ENCODE data around the gene OR4K14.
"Not testable (repeated sequence)": the region's sequence is repeated elsewhere in the genome, so short reads cannot be mapped to it uniquely, and the experiment has no call there.

Gene OR4K14

DNA sequence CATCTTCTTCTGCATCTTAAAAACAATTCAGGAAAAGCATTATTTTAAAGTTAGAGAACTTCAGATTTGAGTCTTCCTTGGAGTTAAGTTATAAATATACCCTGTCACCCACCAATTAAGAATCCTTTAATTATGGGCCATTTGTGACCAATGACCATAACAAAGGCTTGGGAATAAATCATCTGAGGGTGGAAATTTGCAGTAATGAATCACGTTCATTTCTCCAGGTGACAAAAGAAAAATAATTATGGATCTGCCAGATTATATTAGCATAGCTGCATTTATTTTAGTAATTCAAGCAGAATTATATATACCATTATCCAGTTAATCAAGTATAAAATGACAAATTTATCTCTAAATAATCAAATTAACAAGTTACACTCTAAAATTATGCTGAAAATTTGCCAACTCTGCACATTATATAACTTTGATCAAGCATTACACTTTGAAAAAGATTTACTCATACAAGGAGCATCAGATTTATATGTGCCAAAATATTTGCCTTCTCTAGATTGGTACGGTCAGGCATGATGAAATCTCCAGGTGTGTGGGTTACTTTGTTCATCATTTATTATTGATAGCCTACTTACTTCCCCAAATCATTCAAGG is at the start of gene OR4K14:
OR4K14 (minus strand) TSS at position 51 of the 609 bp plus-strand sequence. CDS start 4,114 bp downstream, outside the sequence.
- no peak for DNase-seq (ENCODE audit: low read depth in 2 of 2)

- no peak for DNase-seq (ENCODE audit: low read depth in 2 of 2)
Observed at GRCh38 chr14:20059745-20060144, 40.6 kb upstream of the OR4K14 start, which contains the start of gene OR4L1. OR4L1 (plus strand) TSS chr14:20060045; CDS start chr14:20060045, 0 bp downstream.

DNA sequence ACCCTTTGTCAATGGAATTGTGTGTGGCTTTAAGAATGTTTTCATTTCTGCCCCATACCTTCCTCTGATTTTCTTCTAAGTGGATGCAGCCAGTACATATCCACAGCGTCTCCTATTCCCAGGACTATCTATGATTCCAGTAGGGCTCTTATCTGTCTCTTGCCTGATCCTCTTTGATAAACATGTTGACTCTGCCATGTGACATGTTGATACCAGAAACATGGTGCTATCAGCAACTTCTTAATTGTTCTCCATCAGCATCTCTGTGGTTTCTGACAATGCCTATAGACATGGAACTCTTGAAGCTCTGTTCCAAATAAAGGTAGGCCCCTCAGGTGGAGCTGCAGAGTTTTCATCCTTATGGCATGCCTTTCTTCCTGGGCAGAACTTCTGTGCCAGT is 29.1 kb upstream of the OR4K14 start:
- DNase-seq (ENCODE audit: low read depth in 2 of 2), result no peak

GRCh38 chr14:20044243-20044642 is 25.1 kb upstream of the OR4K14 start:
- no peak for DNase-seq (ENCODE audit: low read depth in 2 of 2)

DNA sequence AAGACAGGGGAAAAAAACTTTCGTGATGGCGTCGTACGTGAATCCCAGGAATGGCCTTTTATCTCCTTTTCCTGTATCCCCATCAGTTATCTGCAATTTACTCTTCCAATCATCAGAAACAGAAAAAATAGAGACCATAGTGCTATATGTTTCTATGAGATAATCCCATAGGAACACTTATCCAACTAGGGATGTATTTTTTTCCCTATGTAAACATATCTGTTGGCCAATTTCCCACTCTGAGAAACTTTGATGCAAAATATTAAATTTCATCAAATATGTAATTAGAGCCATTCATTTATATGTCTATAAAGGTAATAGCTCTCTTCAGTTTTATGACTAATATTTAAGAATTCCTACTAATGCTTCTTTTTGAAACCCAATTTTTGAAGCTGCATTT is 16.8 kb upstream of the OR4K14 start, which contains the start of gene OR4K13:
OR4K13 (minus strand) TSS at position 101 of the 400 bp plus-strand sequence. CDS start 1,280 bp downstream, outside the sequence.
- DNase-seq (ENCODE audit: low read depth in 2 of 2), result no peak

DNA sequence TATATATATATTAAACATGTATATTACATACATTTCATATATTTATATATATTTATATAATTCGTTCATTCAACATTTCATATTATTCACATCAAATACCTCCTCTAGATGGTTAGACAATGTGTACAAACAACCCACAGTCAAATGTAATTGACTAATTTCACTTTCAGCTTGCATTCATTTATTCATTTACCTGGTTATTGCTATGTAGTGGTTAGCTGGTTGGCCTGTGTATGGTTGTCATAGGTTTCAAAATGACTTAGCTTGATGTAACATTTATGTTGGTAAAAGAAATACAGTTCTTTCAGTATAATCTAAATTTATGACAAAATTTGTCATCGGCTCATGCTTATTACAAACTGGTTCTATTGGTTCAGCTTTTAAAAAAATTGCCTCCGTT is 16.3 kb upstream of the OR4K14 start:
- no peak for DNase-seq (ENCODE audit: low read depth in 2 of 2)

DNA sequence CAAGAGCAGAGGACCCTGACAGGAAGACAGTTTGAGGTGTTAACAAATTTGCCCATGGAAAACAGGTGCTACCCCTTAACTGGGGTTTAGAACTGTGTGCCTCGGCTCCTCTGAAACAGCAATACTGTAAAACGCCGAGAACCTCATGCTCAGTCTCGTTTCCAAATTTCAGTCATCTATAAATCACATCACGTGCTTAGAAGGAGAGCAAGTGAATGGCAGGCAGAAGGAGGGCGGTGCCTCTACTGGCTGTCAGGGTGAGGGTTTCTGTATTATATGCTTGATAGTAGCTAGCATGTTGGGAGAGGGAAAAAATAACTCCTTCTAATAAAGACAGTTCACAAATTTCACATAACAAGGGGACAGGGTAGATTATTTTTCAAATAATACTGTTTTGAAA is 12.0 kb upstream of the OR4K14 start:
- no peak for DNase-seq (ENCODE audit: low read depth in 2 of 2)

DNA sequence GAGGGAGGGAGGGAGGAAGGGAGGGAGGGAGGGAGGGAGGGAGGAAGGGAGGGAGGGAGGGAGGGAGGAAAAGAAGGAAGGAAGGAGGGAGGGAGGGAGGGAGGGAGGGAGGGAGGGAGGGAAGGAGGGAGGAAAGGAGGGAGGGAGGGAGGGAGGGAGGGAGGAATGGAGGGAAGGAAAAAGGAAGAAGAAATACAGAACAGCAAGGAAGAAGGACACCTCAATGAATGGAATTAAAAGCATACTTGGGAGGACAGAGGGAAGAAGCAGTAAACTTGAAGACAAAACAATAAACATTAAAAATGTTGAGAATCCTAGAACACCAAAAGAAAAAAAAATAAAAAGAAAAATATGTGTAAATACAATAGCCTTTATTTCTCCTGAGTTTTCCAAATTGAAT is 11.0 kb downstream of the OR4K14 start:
- no peak for DNase-seq (ENCODE audit: low read depth in 2 of 2)

- no peak for DNase-seq (ENCODE audit: low read depth in 2 of 2)
Observed at GRCh38 chr14:20002319-20002718, 16.8 kb downstream of the OR4K14 start.

GRCh38 chr14:20001863-20002262 is 17.2 kb downstream of the OR4K14 start, which contains the start of gene OR4Q2:
OR4Q2 (plus strand) TSS chr14:20002163.
- DNase-seq (ENCODE audit: low read depth in 2 of 2), result no peak

GRCh38 chr14:19993438-19993837 is 25.7 kb downstream of the OR4K14 start:
- no peak for DNase-seq (ENCODE audit: low read depth in 2 of 2)

DNA sequence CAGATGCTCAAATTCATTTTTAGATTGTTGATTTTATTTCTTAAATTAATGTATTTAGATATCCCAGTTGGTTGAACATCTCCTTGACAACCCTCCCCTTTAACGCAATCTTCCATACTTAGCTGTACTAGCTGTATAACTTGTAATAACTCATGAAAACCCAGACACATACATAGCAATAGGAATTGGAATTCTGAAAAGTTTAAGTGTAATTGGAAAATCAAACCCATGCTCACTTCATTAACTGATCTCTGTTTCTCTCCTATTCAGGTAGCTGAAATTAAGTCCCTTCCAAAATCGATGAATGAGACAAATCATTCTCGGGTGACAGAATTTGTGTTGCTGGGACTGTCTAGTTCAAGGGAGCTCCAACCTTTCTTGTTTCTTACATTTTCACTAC is 43.8 kb downstream of the OR4K14 start, which contains the start of gene OR4K15:
OR4K15 (plus strand) TSS at position 301 of the 400 bp plus-strand sequence; CDS start at position 301, 0 bp downstream.
- DNase-seq (ENCODE audit: low read depth in 2 of 2), result no peak

DNA sequence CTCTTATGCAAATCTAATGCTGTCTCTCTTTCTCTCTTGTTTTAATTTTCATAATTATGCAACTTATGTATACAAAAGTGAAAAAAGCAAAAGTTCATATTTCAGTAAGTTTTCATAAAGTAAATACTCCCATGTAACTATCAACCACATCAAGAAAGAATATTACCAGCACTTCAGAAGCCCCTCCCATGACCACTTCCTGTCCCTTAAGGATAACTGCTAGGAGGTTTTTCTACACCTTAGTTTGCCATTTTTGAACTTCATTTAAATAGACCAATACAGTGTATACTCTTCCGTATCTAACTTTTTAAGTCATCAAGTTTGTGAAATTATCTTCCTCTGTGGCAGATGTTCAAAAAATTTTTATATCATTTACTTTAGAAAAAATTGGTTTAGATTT is 44.3 kb downstream of the OR4K14 start:
- DNase-seq (ENCODE audit: low read depth in 2 of 2), result no peak

- DNase-seq (ENCODE audit: low read depth in 2 of 2), result not testable (repeated sequence)
Observed at GRCh38 chr14:19969735-19970134, 49.4 kb downstream of the OR4K14 start.

Data from stimulated activated CD4-positive, alpha-beta T cell treated with anti-CD3 and anti-CD28 coated beads, Interleukin-15, amount 100 ng/mL, for 48 hours (primary cell).